ENCODE data around the gene PIK3C2G.

Gene PIK3C2G

GRCh38 chr12:18653465-18653864 lies 392.1 kb downstream of the PIK3C2G start:
- no peak for DNase-seq
- ATAC-seq (ENCODE audit: insufficient read depth, low read depth), result no peak

GRCh38 chr12:18655351-18655750 lies 394.0 kb downstream of the PIK3C2G start:
- Histone ChIP-seq H3K4me1 (ENCODE audit: insufficient read depth, low read length) (no peaks in the 10 kb centered on the region), H3K9me3 (ENCODE audit: insufficient read depth, low read length, severe bottlenecking) (no peaks in the 10 kb centered on the region), H2AFZ (ENCODE audit: low read depth, low read length) (no peak overlapping the region), H3K27ac (ENCODE audit: low read length) (no peak overlapping the region), H3K9ac (ENCODE audit: low read depth, low read length) (no peak overlapping the region), H4K20me1 (ENCODE audit: insufficient read depth, low read length) (no peaks in the 10 kb centered on the region), H3K4me2 (ENCODE audit: insufficient read depth, low read length) (no peak overlapping the region), H3K4me3 (ENCODE audit: low read depth in 1 of 2, low read length in 2 of 2) (no peak overlapping the region), H3K79me2 (ENCODE audit: insufficient read depth, low read length) (no peaks in the 10 kb centered on the region), H3K27me3 (ENCODE audit: insufficient read depth, low read length, poor library complexity) (peaks cover 2% of the 10 kb centered on the region), H3K36me3 (ENCODE audit: insufficient read depth, low read length) (no peaks in the 10 kb centered on the region)
- no peak for DNase-seq
- no peak for ATAC-seq (ENCODE audit: insufficient read depth, low read depth)
- TF ChIP-seq EZH2 (IDR thresholded peaks at IDR 0.05; ENCODE audit: borderline replicate concordance, low read depth, low read length, severe bottlenecking), result no peak
- no peak for TF ChIP-seq CTCF (IDR thresholded peaks at IDR 0.05; ENCODE audit: borderline replicate concordance, extremely low read depth, low read length, poor library complexity, severe bottlenecking)

More at GRCh38 chr12:18653465-18653864, 392.1 kb downstream of the PIK3C2G start:
- Histone ChIP-seq H3K4me2 (ENCODE audit: insufficient read depth, low read length) (no peak overlapping the region), H3K27ac (ENCODE audit: low read length) (no peak overlapping the region), H3K9me3 (ENCODE audit: insufficient read depth, low read length, severe bottlenecking) (no peaks in the 10 kb centered on the region), H3K4me3 (ENCODE audit: low read depth in 1 of 2, low read length in 2 of 2) (no peak overlapping the region), H3K36me3 (ENCODE audit: insufficient read depth, low read length) (no peaks in the 10 kb centered on the region), H3K27me3 (ENCODE audit: insufficient read depth, low read length, poor library complexity) (peaks cover 2% of the 10 kb centered on the region), H2AFZ (ENCODE audit: low read depth, low read length) (no peak overlapping the region), H3K4me1 (ENCODE audit: insufficient read depth, low read length) (no peaks in the 10 kb centered on the region), H4K20me1 (ENCODE audit: insufficient read depth, low read length) (no peaks in the 10 kb centered on the region), H3K9ac (ENCODE audit: low read depth, low read length) (no peak overlapping the region), H3K79me2 (ENCODE audit: insufficient read depth, low read length) (no peaks in the 10 kb centered on the region)
- TF ChIP-seq EZH2 (IDR thresholded peaks at IDR 0.05; ENCODE audit: borderline replicate concordance, low read depth, low read length, severe bottlenecking) (no peak), CTCF (IDR thresholded peaks at IDR 0.05; ENCODE audit: borderline replicate concordance, extremely low read depth, low read length, poor library complexity, severe bottlenecking) (no peak)

GRCh38 chr12:18658179-18658578 lies 396.9 kb downstream of the PIK3C2G start:
- Histone ChIP-seq H3K4me1 (ENCODE audit: insufficient read depth, low read length) (no peaks in the 10 kb centered on the region), H3K27me3 (ENCODE audit: insufficient read depth, low read length, poor library complexity) (no peaks in the 10 kb centered on the region), H3K9me3 (ENCODE audit: insufficient read depth, low read length, severe bottlenecking) (no peaks in the 10 kb centered on the region), H3K4me3 (ENCODE audit: low read depth in 1 of 2, low read length in 2 of 2) (no peak overlapping the region), H3K79me2 (ENCODE audit: insufficient read depth, low read length) (no peaks in the 10 kb centered on the region), H3K36me3 (ENCODE audit: insufficient read depth, low read length) (no peaks in the 10 kb centered on the region), H2AFZ (ENCODE audit: low read depth, low read length) (no peak overlapping the region), H3K27ac (ENCODE audit: low read length) (no peak overlapping the region), H3K4me2 (ENCODE audit: insufficient read depth, low read length) (no peak overlapping the region), H4K20me1 (ENCODE audit: insufficient read depth, low read length) (no peaks in the 10 kb centered on the region), H3K9ac (ENCODE audit: low read depth, low read length) (no peak overlapping the region)
- no peak for DNase-seq
- TF ChIP-seq CTCF (IDR thresholded peaks at IDR 0.05; ENCODE audit: borderline replicate concordance, extremely low read depth, low read length, poor library complexity, severe bottlenecking) (no peak), EZH2 (IDR thresholded peaks at IDR 0.05; ENCODE audit: borderline replicate concordance, low read depth, low read length, severe bottlenecking) (no peak)
- ATAC-seq (ENCODE audit: insufficient read depth, low read depth), result no peak

GRCh38 chr12:18658829-18659228 lies 397.5 kb downstream of the PIK3C2G start:
- Histone ChIP-seq H3K4me2 (ENCODE audit: insufficient read depth, low read length) (no peak overlapping the region), H3K79me2 (ENCODE audit: insufficient read depth, low read length) (no peaks in the 10 kb centered on the region), H3K27ac (ENCODE audit: low read length) (no peak overlapping the region), H3K27me3 (ENCODE audit: insufficient read depth, low read length, poor library complexity) (no peaks in the 10 kb centered on the region), H4K20me1 (ENCODE audit: insufficient read depth, low read length) (no peaks in the 10 kb centered on the region), H3K4me1 (ENCODE audit: insufficient read depth, low read length) (no peaks in the 10 kb centered on the region), H3K36me3 (ENCODE audit: insufficient read depth, low read length) (no peaks in the 10 kb centered on the region), H3K4me3 (ENCODE audit: low read depth in 1 of 2, low read length in 2 of 2) (no peak overlapping the region), H3K9me3 (ENCODE audit: insufficient read depth, low read length, severe bottlenecking) (no peaks in the 10 kb centered on the region), H3K9ac (ENCODE audit: low read depth, low read length) (no peak overlapping the region), H2AFZ (ENCODE audit: low read depth, low read length) (no peak overlapping the region)
- no peak for ATAC-seq (ENCODE audit: insufficient read depth, low read depth)
- TF ChIP-seq EZH2 (IDR thresholded peaks at IDR 0.05; ENCODE audit: borderline replicate concordance, low read depth, low read length, severe bottlenecking), result no peak
- TF ChIP-seq CTCF (IDR thresholded peaks at IDR 0.05; ENCODE audit: borderline replicate concordance, extremely low read depth, low read length, poor library complexity, severe bottlenecking), result no peak
- no peak for DNase-seq

Data from DND-41 (cell line).